DMS53 treated with DMSO at 0.1 percent for 48 hours (cell line): Measurements from ENCODE around the gene NKD2.
"Not testable (repeated sequence)": the region's sequence is repeated elsewhere in the genome, so short reads cannot be mapped to it uniquely, and the experiment has no call there.

Experiments
- DNase-seq: peaks from one replicate; lab custom pipeline; 2025; ENCODE audit not compliant: unreplicated experiment; lab: John Stamatoyannopoulos, UW

NKD2 gene

DNA sequence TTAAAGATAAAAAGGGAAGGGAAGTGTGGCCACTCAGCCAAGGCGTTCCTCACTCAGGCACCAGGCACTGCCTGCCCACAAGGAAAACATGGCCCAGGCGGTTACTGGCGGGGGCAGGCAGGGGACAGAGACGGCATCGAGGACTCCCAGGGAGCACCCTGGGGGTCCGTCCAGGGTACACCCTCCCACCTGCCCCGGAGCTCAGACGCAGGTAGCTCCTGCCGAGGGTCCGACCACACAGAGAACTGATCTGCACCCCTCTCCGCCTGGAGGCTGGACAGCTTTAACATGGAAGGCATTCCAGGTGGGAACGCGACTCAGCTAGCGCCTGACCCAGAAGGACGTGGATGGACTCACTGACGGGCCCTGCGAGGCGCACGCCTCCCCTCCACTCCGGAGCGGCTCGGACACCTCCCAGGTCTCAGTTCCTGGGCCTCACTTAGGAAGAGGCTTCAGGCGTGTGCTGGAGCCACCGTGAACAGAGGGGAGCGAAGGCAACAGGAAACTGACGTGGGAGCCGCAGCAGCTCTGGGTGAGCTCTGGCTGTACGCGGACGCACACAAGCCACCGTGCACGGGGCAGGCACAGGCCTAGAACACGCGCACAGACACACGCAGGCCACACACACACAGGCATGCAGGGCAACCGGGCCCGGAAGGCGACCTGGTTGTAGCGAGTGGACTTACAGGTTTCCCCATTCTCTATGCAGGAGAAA is 47.5 kb downstream of the NKD2 start:
- DNase-seq = no peak

DNA sequence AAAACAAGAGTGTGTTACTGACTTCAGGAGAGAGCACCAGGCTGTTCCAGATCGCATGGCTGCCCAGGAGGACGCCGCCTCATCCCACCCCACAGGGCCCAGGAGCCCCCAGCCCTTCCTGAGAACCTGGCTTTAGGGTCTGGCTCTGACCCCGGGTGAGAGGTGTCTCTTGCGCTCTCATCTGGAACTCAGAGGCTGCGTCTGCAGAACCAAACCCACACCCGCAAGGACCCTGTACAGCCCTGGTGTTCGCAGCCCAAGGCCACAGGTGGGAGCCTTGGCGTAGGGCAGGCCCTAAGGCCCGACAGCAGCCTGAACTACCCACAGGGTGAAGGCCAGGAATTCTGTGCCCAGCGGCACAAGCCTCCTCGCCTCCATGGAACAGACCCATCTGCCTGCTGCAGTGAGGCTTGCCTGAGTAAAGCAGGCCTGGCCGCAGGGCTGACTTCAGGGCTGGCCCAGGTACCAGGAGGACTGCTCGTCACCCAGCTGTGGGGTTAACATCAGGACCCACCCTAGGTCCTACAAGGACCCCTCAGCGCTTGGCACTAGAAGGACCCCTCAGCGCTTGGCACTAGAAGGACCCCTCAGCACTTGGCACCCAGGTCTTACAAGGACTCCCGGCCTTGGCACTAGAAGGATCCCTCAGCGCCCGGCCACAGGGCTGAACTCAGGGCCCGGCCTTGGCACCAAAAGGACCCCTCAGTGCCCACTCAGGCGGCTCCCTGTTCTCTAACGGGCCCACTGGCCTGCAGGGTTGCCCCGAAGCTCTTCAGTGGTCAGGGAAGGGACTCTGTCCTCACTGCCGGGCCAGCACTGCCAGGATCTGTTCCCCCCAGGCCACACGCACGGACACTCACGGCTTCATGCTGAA is 48.2 kb downstream of the NKD2 start:
- no peak for DNase-seq

DNA sequence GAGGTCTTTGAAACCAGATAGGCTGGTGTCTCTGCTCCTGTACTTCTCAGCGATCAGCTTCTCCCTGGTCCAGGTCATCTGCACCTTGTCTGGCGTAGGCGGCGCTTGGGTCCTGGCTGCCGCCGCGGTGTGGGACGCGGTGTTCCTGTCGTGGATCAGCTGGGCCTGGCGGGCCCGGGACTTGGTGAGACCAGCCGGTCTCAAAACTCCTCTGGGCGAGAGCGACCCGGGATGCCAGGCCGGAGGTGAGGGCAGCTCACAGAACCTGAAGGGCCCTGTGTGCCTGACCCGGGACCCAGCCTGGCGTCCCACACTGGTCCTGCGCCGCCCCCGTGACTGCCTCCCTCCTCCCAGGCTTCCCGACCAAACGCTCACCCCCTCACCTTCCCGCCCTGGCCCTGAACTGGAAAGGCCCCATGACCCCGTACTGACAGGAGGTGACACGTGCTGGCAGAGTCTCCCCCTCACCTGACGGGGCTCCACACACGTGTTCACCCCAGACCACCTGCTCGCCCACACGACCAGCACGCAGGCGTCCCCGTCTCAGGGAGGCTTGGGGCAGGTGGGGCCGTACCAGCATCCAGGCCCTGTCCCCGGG is 49.0 kb downstream of the NKD2 start:
- DNase-seq = no peak

DNA sequence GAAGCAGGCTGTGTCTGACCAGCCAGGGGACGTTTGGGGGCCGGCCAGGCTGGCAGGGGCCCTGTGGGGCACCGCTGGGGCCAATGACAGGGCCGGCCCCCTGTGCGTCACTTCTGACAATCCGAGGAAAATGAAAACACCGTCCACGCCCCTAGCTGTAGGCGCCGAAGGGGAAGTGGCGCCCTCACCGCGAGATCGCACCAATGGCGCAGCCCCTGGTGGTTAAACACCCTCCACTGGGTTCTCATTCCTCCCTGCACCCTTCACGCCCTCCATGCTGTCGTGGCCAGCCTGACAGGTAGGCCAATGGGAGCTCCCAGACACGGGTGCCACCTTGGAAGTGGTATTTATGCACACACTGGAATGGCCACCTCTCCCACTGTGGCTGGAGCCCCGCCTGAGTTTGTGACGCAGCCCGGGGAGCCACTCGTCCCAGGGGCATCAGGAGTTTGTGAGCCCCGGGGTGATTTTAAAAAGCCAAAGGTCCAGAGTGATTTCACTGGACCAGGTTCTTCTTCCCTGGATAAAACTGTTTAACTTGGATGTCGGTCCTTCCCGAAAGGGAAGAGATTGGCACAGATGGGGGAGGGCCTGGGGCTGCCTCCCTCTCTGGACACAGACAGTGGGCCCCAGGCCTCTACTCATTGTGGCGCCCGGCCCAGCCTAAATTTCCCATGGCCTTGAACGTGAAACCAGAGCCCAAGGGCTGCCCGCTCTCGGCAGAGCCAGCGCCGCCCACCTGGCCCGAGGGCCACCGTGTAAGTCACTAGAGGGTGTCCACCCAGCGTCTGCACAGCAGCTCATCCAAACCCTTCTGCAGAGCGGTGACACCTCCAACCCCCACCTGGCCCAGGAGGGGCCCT is 49.7 kb downstream of the NKD2 start:
- no peak for DNase-seq

DNA sequence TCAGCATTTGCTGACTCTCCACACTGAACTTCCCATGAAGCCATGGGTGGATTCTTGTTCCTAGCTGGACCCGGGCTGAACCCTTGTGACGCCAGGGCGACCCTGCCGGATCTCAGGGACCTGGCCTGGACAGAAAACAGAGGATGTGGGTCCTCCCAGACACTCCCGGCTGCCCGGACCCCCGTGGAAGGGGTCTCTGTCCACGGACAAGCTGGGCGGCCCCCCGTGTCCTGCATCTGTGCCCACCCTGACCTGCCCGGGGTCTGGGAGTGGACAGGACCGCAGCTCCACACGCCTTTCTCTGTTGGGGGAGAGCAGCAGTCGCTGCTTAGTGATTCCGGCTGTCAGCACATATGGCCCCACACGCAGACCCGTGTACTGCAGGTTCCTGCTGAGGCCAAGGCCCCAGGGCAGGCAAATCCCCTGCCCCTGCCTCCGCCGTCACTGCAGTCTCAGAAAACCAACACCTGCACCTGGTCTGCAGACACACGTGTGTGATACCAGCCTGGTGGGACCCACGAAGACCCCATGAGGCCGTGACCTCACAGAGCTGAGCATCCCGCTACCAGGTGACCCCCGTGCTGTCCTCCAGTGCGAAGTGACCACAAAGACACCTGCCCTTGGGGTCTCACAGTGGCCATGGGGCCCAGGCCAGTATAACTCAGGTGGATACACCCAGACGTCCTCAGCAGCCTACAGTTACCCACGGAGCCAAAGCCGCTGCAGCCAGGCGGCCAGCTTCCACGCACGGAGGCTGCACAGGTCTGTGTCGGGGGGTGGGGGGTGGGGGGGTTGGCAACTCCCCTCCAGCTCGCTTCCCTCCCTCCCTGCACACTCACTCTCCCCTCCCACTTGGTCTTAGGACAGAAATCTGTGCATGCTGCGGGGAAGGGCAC is 50.6 kb downstream of the NKD2 start:
- no peak for DNase-seq

DNA sequence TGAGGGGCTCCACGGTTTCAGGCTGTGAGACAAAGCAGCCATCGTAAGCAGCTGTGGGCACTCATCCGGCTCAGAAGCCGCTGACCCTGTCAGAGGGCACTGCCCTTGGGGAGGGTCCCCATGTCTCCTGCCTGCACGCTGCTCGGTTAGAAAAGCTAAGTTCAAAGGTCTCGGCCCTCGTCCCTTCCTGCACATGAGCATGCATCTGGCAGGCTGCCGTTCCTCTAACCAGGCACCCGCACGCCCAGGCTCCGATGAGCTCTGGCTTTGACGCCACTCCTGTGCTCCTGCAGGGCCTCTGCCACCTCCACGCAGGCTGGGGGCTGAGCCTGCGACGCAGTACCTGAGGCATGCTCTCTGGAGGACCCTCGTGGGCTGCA is 51.3 kb downstream of the NKD2 start:
- DNase-seq = no peak

DNA sequence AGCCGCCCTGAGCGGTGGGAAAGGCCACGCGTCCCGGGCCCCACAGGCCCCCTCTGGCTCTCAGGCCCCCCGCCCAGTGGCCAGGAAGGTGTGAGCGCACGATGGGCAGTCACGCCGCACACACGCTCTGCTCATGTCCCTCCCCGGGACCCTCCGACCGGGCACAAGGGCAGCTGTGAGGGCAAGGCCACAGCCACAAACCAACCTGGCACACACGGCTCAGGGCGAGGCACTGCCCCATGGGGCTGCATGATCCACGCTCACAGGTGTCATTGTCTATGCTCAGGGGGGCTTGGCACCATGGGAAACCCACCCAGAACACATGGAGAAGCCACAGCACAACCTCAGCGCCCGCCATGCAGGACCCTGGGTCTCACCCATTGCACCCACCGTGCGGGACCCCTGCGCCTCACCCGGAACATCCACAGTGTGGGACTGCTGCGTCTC is 52.0 kb downstream of the NKD2 start:
- no peak for DNase-seq

DNA sequence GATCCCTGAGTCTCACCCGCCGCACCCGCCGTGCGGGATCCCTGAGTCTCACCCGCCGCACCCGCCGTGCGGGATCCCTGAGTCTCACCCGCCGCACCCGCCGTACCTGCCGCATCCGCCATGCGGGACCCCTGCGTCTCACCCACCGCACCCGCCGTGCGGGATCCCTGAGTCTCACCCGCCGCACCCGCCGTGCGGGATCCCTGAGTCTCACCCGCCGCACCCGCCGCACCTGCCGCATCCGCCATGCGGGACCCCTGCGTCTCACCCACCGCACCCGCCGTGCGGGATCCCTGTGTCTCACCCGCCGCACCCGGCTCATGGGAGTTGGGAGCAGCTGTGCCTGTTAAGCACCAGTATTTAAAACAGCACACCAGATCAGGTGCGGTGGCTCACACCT is 52.7 kb downstream of the NKD2 start:
- not testable (repeated sequence) for DNase-seq

DNA sequence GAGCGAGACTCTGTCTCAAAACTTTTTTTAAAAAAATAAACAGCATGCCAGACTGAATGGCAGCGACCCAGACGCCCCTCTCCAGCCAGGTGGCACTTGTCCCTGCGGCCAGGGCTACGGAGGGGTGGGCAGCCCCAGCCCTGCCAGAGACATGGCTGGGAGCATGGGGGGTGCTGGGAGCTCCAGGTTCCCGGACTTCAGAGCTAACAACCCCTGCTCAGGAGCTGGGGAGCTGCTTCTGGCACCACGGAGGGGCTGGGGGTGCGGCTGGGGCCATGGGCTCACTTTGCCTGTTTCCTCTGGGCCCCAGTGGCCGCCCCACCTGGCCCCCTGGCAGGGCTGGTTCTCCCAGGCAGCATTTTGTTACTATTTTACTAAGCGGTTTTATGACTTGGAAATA is 53.3 kb downstream of the NKD2 start:
- no peak for DNase-seq

DNA sequence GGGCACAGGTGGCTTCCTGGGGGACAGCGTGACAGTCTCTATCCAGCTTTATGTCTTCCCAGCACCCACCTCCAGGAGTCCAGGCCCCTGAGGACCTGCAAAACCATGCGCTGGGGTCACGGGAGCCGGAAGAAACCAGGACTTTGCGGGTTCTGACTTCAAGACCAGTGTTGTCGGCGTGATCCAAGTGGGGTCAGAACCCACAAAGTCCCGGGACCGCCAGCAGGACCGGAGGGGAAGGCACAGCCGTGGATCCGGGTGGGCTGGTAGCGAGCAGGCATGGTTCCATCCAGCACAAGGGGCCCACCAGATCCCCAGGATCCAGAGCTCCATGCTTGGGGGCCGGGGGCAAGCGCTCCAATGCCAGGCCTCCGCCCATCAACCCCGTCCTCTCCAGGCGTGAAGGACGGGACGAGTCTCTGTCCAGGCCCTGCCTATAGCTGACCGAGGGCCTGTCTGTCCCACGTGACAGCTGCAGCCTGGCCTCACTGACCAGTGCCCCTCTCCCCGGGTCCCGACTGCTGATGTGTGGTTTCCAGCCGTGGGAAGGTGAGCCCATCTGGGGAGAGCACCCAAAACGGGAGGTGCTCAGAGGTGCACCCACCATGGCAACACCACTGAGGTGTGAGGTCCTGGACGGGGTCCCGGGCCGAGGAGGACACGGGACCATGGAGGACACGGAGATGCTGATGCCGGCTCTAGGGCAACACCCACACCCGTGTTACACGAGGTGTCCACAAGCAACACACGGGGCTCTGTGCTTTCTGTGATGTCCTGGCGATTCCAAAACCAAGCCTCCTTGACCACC is 54.4 kb downstream of the NKD2 start:
- no peak for DNase-seq

DNA sequence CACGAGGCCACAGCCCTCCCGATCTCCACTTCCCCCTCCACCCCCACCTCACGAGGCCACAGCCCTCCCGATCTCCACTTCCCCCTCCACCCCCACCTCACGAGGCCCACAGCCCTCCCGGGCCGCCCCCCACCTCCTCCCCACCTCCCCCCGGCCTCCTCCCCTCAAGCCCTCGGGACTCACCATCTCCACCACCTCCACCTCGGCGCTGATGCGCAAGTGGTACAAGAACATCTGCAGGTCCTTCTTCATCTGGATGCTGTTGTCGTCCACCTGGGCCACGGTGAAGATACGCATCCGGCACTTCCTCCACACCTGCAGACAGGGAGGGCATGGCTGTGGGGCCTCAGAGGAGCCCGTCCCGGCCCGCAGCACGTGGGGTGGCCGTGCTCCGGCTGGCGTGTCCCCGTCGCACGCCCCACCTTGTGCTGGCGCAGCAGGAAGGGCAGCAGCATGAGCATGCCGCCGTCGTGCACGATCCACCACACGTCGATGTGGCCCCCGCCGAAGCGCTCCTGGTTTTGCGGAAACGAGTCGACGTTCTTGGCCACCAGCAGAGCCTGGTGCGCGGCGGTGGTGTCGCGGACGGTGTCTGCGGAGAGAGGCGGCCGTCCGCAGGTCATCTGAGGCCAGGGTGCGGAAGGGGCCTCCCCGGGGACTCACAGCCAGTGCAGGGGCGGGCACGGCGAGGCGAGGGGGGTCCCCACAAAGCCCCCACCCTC is 55.2 kb downstream of the NKD2 start:
- no peak for DNase-seq

DNA sequence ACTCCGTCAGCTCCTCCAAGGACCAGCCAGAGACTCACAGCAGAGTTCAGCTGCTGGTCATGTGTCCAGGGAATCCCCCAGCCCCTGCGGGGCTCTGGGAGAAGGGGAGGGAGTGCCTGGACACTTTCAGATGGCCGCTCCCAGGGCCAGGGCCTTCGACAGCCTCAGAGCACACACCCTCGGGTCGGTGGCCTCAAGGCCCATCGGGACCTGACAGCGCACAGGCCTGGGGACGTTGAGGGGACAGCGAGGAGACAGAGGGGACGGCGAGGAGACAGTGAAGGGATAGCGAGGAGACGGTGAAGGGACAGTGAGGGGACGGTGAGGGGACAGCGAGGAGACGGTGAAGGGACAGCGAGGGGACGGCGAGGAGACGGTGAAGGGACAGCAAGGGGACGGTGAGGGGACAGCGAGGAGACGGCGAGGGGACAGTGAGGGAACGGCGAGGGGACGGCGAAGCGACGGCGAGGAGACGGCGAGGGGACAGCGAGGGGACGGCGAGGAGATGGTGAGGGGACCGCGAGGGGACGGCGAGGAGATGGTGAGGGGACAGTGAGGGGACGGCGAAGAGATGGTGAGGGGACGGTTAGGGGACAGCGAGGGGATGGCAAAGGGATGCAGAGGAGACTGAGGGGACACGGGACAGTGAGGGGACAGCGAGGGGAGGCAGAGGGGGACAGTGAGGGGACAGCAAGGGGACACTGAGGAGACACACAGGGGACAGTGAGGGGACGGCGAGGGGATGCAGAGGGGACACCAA is 56.0 kb downstream of the NKD2 start:
- no peak for DNase-seq

DNA sequence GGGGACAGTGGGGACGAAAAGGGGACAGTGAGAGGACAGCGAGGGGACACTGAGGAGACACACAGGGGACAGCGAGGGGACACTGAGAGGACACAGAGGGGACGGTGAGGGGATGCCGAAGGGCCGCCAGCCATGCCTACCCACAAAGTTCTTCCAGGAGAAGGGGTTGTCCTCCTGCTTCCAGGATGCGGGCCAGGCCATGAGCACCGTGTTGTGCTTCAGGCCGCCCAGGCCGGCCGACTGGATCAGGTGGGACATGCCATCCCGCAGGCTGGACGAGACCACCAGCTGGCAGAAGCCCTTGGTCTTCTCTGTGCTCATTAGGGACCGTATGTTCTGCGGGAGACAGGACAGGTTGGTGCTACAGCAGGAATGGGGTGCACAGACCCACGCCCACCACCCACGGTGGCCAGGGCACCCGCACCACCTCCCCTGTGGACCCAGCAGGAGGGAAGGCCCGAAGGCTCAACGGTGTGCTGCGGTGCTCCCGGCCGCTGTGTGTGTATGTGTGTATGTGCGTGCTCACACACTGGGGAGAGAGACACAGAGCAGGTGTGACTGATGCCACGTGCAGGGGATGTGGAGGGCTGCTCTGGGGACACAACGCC is 56.6 kb downstream of the NKD2 start:
- DNase-seq = no peak

DNA sequence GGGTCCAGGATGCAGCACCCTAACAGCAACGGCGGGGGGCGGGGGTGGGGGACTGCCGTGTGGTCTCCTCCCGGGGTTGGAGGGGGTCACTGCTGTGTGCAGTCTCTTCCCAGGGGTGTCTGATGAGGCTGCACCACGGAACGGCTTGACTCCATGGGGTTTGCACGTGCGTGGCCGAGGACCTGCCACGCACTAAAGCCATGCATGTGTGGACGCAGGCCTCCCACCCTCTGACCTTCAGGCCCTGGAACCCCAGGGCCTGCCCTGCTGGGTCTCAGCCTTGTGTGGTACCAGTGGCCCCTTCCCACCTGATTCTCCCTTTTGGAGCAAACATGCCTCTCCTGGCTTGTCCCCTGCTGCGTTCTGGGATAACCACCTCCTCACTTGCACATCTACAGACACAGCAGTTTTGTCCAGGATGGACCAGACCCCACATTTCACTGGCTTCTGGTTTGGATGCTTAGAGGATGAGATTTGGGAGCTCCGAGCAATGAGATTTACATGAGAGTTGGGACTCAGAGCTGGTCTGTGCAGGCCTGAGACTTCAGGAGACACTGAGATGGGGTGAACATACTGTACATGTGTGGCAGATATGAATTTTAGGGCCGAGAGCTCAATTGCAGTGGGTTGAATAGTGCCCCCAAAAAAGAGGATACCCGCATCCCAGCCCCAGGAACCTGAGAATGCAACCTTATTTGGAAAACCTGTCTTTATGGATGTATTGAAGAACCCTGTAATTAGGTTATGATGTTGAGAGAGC is 57.5 kb downstream of the NKD2 start:
- DNase-seq = no peak

DNA sequence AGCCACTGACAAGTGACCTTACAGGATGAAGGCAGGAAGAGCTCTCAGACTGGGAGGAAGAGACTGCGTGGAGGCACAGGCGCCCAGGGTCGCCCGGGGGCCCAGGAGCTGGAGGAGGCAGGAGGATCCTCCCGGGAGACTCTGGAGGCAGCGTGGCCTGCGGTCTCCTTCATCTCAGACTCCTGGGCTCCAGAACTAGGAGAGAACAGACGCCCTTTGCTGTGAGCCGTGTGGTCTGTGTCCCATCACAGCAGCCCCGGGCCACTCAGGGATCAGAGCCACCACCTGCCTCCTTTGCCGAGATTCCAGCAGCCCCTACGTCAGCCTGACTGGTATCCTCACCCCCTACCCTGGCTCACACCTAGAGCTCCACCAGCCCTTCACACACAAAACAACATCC is 58.1 kb downstream of the NKD2 start:
- no peak for DNase-seq
